Activated CD8-positive, alpha-beta memory T cell treated with anti-CD3 and anti-CD28 coated beads for 24 hours (primary cell): ENCODE measurements around the gene SWT1.
"Not testable (repeated sequence)": the region's sequence is repeated elsewhere in the genome, so short reads cannot be mapped to it uniquely, and the experiment has no call there.

Experiments used
- DNase-seq: peaks from one replicate; pipeline ENCODE4 v3.0.0-alpha.2; 2020

Gene SWT1

DNA sequence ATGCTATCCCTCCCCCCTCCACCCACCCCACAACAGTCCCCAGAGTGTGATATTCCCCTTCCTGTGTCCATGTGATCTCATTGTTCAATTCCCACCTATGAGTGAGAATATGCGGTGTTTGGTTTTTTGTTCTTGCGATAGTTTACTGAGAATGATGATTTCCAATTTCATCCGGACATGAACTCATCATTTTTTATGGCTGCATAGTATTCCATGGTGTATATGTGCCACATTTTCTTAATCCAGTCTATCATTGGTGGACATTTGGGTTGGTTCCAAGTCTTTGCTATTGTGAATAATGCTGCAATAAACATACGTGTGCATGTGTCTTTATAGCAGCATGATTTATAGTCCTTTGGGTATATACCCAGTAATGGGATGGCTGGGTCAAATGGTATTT lies 95.0 kb downstream of the SWT1 start:
- not testable (repeated sequence) for DNase-seq

DNA sequence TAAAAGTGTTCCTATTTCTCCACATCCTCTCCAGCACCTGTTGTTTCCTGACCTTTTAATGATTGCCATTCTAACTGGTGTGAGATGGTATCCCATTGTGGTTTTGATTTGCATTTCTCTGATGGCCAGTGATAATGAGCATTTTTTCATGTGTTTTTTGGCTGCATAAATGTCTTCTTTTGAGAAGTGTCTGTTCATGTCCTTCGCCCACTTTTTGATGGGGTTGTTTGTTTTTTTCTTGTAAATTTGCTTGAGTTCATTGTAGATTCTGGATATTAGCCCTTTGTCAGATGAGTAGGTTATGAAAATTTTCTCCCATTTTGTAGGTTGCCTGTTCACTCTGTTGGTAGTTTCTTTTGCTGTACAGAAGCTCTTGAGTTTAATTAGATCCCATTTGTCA lies 95.4 kb downstream of the SWT1 start:
- DNase-seq: not testable (repeated sequence)

DNA sequence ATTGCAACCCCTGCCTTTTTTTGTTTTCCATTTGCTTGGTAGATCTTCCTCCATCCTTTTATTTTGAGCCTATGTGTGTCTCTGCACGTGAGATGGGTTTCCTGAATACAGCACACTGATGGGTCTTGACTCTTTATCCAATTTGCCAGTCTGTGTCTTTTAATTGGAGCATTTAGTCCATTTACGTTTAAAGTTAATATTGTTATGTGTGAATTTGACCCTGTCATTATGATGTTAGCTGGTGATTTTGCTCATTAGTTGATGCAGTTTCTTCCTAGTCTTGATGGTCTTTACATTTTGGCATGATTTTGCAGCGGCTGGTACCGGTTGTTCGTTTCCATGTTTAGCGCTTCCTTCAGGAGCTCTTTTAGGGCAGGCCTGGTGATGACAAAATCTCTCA lies 98.6 kb downstream of the SWT1 start:
- DNase-seq: not testable (repeated sequence)

DNA sequence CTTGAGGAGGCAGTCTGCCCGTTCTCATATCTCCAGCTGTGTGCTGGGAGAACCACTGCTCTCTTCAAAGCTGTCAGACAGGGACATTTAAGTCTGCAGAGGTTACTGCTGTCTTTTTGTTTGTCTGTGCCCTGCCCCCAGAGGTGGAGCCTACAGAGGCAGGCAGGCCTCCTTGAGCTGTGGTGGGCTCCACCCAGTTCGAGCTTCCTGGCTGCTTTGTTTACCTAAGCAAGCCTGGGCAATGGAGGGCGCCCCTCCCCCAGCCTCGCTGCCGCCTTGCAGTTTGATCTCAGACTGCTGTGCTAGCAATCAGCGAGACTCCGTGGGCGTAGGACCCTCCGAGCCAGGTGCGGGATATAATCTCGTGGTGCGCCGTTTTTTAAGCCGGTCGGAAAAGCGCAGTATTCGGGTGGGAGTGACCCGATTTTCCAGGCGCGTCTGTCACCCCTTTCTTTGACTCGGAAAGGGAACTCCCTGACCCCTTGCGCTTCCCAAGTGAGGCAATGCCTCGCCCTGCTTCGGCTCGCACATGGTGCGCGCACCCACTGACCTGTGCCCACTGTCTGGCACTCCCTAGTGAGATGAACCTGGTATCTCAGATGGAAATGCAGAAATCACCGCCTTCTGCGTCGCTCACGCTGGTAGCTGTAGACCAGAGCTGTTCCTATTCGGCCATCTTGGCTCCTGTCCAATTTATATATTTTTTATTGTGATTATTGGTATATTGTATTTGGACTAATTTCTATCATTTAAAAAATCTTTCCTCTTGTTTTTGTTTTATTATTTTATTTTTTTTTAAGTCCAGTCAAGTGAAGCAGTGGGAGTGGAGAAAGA lies 100.4 kb downstream of the SWT1 start:
- not testable (repeated sequence) for DNase-seq

DNA sequence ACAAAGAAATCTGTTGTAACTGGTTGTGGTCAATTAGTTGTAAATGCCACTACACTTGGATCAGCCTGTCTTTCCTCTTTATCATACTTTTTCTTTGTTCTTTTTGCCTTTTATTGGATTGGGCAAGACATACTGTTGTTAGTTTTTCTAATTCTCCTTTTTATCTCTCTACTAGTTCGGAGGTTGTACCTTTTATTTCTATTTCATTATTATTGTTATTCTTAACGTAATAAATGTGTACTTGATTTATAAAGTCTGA lies 100.9 kb downstream of the SWT1 start:
- DNase-seq: no peak

DNA sequence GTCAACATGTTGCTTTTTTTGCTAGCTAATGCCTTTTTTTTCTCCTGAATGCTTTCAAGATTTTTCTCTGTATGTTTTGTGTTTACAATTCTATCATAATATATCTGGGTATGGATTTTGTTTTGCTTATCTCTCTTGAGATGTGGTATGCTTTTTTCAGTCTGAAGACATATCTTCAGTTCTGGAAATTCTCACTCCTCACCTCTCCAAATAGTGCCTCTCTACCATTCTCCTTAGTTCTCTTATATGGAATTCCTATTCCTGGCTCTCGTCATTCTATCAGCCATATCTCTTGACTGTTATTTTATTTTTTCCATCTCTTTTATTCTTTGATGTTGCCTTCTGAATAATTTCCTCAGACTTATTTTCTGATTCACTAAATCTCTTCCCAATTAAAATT lies 101.7 kb downstream of the SWT1 start:
- no peak for DNase-seq

DNA sequence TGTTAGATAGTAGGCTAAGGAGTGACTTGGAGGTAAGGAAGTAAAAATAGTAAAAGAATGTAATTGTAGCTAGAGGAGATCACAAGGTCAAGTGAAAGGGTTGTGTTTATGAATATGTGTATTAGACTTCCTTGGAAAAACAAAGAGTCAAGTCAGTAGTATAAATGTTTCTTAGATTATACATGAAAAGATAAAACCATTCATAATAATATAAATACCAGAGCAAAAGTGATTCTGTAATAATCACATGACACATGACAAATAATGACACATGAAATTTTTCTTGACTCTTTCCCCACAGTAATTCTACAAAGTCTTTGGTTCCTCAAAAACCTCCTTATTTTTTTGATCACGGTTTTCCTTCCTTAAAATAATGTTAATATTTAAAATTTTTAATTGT lies 103.6 kb downstream of the SWT1 start:
- DNase-seq: no peak

DNA sequence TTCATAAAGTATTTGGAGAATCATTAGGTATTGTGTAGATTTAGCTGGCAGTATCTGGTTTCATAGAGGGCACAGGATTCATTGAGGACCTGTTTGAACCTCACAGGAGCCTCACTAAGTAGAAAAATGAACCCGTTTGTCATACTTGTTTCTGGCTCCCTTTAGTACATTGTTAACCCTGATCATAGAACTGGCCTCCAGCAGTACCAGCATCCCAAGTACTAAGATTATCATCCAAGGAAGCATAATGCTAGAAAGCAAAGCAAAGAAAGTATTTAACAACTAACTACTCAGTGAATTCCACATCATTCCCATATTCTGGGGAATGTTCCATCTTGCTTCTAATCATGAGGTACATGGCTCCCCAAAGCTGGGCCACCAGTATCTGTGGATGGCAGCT lies 105.2 kb downstream of the SWT1 start:
- no peak for DNase-seq

DNA sequence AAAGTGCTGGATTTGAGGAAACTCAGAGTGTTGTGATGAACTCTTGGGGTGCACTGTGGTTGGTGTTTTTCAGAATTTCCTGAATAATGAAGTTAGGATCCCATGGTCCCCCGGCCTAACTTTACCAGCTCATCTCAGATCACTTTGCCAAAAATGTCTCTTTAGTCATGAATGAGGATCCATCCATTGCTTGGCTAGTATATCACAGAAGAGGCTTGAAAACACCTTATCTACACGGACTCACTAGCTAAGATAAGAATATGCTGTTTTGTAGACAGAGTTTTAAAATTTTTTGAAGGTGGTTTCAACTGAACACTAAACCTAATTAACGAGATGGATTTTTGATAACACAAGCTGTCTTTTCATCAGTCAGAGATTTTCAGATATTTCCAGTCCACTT lies 106.3 kb downstream of the SWT1 start:
- DNase-seq: no peak

DNA sequence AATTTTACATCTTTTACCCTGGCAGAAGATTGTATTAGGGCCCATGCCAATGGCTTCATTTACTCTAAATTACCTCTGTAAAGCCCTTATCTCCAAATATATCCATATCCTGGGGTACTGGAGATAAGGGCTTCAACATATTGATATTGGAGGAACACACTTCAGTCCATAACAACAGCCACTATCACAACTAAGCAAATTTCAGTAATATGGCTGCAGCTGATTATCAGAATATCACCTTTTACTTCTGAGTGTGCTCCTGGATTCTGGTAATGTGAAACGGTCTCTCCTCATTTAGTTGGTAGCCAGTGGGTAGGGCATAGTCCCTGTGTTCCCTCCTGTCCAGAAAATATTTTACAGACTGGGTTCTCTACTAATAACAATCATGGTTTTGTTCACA lies 106.8 kb downstream of the SWT1 start:
- no peak for DNase-seq

DNA sequence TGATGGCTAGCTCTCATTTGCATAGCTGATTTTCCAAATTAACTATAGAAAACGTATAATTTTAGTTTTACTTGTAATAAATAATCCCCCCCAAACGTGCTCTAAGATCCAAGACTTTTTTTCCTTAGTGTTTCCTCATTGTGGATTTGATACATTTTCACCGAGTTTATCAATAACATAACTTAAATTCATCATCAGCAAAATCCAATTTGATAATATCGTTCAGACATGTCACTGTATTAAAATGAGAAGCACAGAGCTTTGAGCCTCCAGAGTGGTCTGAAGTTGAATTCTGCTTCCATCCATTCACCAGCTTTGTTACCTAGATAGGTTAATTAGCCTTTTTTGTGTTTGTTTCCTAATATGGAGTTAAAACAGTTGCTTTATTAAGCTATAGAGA lies 108.3 kb downstream of the SWT1 start:
- no peak for DNase-seq

DNA sequence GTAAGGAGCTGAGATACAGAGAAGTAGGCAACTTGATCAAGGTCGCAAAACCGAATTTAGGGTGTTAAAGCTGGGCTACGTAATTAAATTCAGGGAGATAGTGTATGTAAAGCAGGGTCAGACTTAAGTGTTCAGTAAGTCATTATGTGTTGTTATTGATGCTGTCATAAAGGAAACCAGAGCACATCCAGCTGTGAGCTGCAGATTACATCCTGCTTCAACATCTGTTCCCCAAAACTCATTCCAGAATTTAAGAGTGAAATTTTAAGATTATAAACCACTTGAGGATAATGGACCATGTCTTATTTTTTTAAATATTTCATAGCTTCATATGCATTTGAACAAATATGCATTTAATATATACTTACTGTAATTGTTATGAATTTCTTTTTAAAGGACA lies 110.3 kb downstream of the SWT1 start:
- DNase-seq: no peak

DNA sequence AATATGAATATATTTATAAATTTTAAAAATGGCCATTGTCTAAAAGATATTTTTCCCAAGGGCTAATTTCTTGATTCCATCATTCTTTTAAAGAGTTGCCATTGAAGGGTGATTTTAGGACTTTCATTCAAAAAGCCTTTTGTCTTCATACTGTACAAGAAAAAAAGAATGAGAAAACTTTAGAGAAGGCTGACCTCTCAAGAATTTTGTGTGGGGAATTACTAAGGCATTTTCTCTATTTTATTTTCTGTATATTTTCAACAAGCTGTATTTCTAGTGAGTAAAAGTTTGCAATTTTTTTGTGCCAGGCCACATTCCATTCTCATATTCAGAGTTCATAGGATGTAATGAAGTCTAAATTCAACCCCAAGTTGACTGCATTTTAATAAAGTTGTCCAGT lies 110.7 kb downstream of the SWT1 start:
- DNase-seq: no peak

DNA sequence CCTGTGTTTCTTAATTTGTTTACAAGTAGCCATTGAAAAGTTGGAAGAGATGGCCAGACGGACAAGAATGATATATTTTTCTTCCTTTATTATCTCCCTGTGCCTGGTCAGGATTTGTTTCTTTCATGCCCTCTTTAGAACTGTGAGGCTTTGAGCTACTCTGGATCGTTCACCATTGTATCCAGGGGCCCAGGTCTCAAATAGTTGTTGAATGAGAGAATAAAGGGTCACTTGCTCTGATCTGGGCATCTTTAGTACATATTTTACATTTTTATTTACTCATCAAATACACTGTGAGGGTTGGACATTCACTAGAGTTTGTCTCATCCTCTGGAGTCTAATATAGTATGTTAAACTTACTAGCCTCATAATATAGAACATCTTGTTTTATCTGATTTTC lies 111.4 kb downstream of the SWT1 start:
- no peak for DNase-seq

DNA sequence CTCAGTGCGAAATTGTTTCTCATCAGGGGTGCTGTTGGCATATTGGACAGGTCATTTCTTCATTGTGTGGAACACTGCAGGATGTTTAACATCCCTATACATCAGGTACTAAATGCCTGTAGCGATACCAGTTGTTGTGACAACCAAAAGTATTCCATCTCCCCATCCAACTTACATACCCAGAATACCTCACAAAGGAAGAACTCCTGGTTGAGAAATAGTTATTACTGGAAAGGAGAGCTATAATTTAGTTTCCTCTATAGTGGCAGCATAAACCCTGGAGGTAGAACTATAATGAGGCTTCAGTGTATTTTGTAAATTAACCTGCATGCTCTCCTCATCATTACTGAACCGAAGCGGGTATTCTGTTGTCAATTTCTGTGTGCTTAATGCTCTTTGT lies 115.0 kb downstream of the SWT1 start:
- DNase-seq: no peak

DNA sequence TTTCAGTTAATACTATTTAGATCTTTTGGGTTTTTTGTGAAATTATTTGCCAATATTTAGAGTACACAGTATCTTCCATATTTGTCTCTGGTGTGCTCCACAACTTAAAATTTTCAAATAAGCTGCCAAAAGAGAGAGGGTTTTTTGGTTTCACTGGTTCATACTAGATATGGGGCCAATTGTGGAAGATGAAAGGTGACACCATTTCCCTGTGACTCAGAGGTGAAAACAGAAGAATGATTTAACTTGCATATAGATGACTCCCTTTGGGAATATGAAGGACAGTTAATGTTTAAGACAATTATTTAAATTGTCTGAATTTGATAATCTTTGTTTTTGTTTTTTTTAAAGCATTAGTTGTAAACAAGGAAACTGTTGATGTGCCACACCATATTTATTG lies 122.6 kb downstream of the SWT1 start:
- DNase-seq: no peak

DNA sequence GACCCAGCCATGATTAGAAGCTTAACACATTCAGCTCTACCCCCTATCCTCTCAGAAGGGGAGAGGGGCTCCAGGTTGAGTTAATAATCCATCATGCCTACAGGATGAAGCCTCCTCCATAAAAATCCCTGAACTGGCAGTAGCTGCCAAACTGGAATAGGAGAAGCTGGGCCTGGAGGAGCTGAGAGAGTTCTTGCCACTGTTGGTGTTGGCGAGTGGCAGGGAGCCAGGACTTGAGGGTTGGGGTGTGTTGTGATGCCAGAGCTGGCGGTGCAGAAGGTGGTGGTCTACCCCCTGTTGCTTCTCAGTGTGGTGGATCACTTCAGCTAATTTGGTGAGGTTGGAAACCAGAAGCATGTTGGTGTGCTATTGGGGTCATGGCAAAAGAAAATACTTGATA lies 123.6 kb downstream of the SWT1 start:
- no peak for DNase-seq

DNA sequence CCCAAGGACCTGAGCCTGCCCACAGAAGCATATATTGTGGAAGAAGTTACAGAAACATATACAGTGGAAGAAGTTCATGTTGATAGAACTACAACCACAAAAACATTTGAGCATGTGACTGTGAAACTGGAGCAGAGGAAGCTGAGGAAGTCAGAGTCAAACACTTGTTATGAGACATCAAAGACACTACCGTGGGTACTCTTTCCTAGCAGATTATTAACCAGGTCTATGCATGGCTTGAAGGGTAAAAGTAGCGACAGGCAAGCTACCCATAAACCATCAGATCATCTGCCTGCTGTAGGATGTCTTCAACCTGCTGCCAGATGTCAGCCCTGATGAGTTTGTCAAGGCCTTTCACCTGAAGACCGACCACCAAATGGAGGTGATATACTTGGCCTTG lies 124.3 kb downstream of the SWT1 start:
- no peak for DNase-seq

DNA sequence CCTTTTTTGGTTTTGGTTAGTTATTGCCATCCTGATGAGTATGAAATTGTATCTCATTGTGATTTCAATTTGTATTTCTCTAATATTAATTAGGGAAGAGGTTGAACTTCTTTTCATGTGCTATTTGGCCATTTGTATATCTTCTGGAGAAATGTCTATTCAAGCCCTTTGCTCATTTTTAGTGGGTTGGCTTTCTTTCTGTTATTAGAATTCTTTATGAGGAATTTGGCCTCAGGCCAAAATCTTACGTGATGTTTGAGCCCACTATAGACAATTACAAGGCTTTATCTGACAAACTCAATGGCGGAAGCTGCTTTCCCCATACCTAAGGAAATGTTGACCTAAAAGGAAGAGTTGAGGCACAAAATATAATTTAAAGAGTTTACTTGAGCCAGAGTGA lies 127.1 kb downstream of the SWT1 start:
- no peak for DNase-seq

DNA sequence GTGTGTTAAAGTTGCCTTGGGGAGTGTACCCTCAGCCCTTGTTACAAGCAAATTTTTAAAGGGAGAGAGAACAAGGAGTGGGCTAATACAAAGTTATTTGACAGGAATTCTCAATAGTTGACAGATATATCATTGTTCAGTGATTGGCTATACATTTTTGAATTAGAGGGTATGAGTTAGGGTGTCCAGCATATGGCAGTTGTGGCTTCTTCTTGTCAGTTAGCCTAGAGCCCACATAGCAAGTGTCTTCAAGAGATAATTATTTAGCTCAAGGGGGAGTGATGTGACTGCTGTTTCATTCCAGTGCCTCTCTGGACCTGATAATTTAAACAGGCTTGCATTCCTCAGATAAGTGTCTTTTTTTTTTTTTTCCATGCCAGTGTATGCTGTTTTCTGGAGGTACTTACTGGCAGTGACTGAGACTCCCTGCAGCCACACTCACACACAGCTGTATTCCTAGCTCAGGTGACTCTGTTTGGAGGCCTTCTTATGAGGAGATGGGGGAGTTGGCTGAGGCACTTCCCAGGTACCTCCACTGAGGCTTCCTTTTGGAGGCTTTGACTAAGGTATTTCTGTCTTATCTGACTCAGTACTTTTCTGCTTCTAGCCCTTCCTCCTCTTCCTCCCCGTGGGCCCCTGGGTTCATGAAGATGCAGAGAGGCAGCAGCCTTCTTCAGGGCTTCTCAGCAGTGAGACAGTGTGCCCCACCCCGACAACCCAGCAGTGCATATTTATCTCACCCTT lies 127.7 kb downstream of the SWT1 start:
- no peak for DNase-seq

DNA sequence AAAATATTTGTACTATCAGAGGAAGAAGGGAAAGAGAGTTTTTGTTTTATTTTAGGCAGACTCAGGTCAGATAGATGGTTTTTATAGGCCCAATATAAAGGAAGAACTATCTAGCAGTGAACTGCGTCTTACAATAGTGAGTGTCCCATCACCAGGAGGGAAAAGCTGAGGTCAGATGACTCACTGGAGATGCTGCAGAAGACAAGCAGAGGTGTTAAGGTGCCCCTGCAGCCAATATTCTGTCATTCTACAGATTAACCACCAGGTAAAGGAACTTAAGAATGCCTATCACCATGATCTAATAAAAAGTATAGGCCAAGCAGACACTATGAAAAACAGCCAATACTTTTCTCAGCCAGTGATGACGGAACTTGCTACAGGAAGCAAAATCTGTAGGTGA lies 130.5 kb downstream of the SWT1 start:
- no peak for DNase-seq

DNA sequence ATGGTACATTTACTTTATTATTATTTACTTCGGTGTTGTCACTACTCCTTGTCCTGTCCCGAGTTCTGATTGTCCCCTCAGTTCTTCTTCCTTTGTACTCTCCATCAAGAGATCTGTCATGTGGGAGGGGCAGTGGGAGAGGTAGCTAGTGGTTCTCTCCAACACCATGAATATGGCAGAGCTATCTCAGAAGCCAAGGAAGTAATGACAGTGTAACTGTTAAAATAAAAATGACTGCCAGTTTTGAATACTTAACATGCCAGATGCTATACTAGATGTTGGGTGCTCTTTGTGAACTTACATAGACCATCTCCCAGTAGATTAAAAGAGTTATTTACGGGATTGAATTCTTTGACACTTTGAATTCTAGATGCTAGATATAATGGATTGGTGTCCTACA lies 131.5 kb downstream of the SWT1 start:
- no peak for DNase-seq

DNA sequence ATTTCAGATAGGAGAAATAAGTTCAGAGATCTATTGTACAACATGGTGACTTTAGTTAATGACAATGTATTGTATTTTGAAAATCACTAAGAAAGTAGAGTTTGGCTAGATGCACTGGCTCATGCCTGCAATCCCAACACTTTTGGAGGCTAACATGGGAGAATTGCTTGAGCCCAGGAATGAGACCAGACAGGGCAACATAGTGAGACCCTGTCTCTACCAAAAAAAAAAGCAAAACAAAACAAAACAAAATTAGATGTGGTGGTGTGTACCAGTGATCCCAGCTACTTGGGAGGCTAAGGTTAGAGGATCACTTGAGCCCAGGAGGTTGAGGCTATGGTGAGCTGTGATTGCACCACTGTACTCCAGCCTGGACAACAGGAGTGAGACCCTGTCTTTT lies 132.9 kb downstream of the SWT1 start:
- no peak for DNase-seq

DNA sequence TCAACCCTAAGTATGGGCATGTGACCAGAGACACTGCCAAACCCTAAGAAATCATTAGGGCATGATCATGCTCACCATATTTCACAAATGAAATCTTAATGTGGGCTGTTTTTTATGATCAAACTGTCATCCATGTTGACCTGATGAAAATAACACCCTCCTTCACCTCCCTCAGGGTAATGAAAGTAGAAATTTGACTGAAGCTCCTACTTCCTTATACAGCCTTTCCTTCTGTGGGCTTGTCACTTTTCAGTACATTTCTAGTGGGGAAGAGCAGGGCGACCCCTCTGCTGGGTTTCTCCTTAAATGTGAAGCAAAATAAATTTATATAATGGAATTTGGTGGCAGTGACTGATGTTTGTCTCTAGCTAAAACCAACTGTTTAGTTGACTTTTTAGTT lies 134.2 kb downstream of the SWT1 start:
- DNase-seq: no peak

DNA sequence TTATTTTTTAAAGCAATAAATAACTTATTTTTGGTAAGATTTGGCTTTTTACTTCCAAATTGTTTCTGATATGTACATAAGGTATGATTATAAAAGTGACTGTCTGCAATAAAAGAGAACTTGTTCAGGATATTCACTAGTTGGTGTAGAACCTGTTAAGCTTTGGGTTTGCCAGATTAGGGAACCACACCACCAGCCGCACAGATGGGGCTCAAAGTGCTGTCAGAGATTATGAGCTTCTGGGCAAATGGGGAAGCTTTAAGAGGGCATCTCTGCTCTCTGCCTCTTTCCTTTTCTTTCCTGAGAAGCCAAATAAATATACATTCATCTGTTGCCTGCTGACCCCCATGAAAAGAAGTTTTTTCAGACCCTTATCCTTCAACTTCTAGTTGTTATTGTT lies 134.7 kb downstream of the SWT1 start:
- DNase-seq: no peak
